Peyer's patch (tissue), 4 donors: ENCODE measurements around the gene RASL12. TPM values are rescaled to one million over a fixed set of nuclear protein-coding genes. Genes with fewer than 3 reads are reported as not detected.

Experiments used
- DNase-seq, 3 donors: peaks; one replicate each; pipeline ENCODE4 v3.0.0-alpha.2; 2017 to 2019
- H3K27ac ChIP-seq, 4 donors: fragments of 200-600 bp; sonication (generic); one replicate each; pipeline ENCODE4 v1.5.1; 2016 to 2019
- H3K27me3 ChIP-seq, 2 donors: fragments of 200-600 bp; sonication (generic); one replicate each; pipeline ENCODE4 v1.5.1; 2019
- H3K36me3 ChIP-seq, 3 donors: fragments of 200-600 bp; sonication (generic); one replicate each; pipeline ENCODE4 v1.5.1; 2016 to 2019
- H3K4me1 ChIP-seq, 4 donors: fragments of 200-600 bp; sonication (generic); one replicate each; pipeline ENCODE4 v1.5.1; 2016 to 2019
- H3K4me3 ChIP-seq, 4 donors: fragments of 200-600 bp; sonication (generic); 1 replicate in 3 of 4; 2 replicates in 1 of 4; pipeline ENCODE4 v1.5.1; 2016 to 2019; ENCODE audit warnings: mild to moderate bottlenecking in 1 of 4
- H3K9me3 ChIP-seq, 4 donors: fragments of 200-600 bp; sonication (generic); one replicate each; pipeline ENCODE4 v1.5.1; 2016 to 2019; ENCODE audit warnings: mild to moderate bottlenecking in 1 of 4
- POLR2A ChIP-seq, 2 donors: fragments of 450-650 bp; IDR thresholded peaks; one replicate each; pipeline ENCODE4 v1.5.1; 2017; ENCODE audit warnings: antibody characterized with exemption in 2 of 2, mild to moderate bottlenecking in 2 of 2, moderate library complexity in 2 of 2
- total RNA-seq, 4 donors: library from RNA; depleted of rRNA; stranded (reverse); fragments of >200 nt; gene quantifications; one replicate each; pipeline ENCODE4 v1.1.0, GENCODE V29; 2016
- TF ChIP-seq, protein P1 (sequence below), 6 experiments: fragments of 450-650 bp in 4 of 6; fragments of 200-600 bp in 2 of 6; sonication (generic) in 1 of 6; IDR thresholded peaks; one replicate each; pipeline ENCODE4 v1.5.1; 2017 to 2019; ENCODE audit warnings: antibody characterized with exemption in 6 of 6, mild to moderate bottlenecking in 3 of 6, moderate library complexity in 1 of 6

The RASL12 gene
- total RNA-seq, 4 donors from 2014 or later = 5.1 to 23.1 (median 8.5) TPM

DNA sequence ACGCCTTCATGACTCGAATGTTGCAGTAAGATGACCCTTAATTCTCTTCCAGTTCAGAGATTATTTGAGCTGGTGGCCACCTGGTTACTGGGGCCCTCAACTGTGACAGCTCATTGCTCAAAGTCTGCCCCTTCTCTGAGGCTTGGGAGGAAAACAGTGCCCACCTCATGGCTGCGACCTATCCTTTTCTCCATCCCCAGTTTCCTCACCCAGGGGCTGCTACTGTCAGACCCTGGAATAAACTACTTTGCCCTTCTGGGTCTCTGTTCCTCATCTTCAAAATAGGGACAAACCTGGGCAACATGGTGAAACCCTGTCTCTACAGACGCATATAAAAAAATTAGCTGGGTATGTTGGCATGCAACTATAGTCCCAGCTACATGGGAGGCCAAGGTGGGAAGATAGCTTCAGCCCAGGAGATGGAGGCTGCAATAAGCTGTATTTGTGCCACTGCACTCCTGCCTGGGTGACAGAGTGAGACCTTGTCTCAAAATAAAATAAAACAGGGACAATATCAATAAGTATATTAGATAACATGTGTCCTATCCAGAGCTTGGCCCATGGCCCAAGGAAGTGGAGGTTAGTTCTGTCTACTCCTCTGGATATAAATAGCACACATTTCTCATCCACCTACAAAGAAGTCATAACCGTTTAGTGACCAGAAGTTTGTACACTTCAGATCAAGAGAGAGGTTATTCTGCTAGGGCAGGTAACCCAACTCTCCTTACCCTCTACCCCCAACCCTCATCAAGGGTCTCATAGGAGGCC lies 2.2 kb upstream of the RASL12 start:
- no peaks in the 10 kb centered on the region for H3K36me3 ChIP-seq
- no peak for TF ChIP-seq POLR2A (IDR thresholded peaks at IDR 0.05)
- H3K9me3 ChIP-seq = no peaks in the 10 kb centered on the region
- DNase-seq = no peak
- H3K4me3 ChIP-seq = no peak overlapping the region
- H3K4me1 ChIP-seq = peaks cover 0 to 32% (median 0%) of the 10 kb centered on the region in 4 donors
- H3K27me3 ChIP-seq = peaks cover 0 to 9% of the 10 kb centered on the region in 2 donors
- peak overlapping the region in 3 of 4 donors; percentile 4 to 61 (median 59) for H3K27ac ChIP-seq

DNA sequence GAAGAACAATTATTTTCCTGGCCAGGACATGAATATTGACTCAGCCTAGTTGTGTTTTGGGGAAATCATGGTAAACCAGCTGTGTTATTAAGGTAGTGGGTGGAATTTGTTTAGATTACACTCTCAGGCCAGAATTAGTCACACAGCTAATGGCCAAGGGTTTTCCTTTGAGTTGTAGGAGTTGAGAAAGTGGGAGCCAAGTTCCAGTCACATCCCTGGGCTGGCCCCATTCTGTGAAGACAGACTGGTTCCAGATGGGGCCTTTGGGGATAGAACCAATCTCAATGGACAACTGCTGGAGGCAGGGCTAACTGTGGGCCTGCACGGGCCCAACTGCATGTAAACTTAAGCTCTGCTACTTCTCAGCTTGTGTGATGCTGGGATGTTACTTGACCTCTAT lies 1.4 kb upstream of the RASL12 start:
- peaks cover 0 to 32% (median 0%) of the 10 kb centered on the region in 4 donors for H3K4me1 ChIP-seq
- no peak overlapping the region for H3K4me3 ChIP-seq
- H3K36me3 ChIP-seq = no peaks in the 10 kb centered on the region
- TF ChIP-seq, protein P1, sequence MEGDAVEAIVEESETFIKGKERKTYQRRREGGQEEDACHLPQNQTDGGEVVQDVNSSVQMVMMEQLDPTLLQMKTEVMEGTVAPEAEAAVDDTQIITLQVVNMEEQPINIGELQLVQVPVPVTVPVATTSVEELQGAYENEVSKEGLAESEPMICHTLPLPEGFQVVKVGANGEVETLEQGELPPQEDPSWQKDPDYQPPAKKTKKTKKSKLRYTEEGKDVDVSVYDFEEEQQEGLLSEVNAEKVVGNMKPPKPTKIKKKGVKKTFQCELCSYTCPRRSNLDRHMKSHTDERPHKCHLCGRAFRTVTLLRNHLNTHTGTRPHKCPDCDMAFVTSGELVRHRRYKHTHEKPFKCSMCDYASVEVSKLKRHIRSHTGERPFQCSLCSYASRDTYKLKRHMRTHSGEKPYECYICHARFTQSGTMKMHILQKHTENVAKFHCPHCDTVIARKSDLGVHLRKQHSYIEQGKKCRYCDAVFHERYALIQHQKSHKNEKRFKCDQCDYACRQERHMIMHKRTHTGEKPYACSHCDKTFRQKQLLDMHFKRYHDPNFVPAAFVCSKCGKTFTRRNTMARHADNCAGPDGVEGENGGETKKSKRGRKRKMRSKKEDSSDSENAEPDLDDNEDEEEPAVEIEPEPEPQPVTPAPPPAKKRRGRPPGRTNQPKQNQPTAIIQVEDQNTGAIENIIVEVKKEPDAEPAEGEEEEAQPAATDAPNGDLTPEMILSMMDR (IDR thresholded peaks at IDR 0.05) = no peak
- no peak for TF ChIP-seq POLR2A (IDR thresholded peaks at IDR 0.05)
- peaks cover 0 to 9% of the 10 kb centered on the region in 2 donors for H3K27me3 ChIP-seq
- H3K9me3 ChIP-seq = no peaks in the 10 kb centered on the region
- peak overlapping the region in 2 of 4 donors; percentile 74 to 80 for H3K27ac ChIP-seq
- peak in 1 of 3 donors; percentile 70 for DNase-seq

DNA sequence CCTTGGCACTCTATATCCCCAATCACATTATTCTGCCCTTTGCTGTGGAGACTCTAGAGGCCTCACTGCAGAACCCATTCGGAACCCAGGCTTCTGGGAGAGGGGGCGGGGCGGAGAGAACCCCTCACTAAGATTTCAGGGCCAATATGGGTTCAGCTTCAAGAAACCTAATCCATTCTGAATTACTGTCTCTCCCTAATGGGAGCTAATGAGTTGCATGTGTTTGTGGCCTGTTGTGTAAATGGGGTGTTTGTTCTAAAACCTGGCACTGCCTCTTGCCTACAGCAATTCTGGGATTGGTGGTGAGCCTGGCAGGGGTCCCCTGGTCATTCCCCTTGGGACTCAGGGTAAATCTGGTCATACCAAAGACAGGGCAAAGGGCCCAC lies 605 bp upstream of the RASL12 start:
- Histone ChIP-seq H3K27ac (peak overlapping the region; percentile 62 to 80 (median 74)), H3K4me3 (peak overlapping the region in 2 of 4 donors; percentile 29 to 46)

DNA sequence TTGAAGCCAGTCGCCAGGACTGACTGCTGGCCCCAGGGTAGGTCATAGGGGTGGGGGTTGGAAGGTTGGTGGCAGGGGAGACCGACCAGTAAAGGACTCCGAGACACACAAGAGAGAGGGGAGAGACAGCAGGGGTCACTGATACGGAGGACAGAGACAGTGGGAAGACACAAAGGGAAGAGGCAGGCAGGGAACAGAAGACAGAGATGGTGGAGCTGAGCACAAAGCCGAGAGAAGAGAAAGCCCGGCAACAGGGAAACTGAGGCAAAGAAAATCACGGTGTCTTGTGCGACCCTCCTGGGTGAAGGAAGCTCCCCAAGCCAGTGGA lies 510 bp downstream of the RASL12 start:
- Histone ChIP-seq H3K4me3 (peak overlapping the region; percentile 29 to 67 (median 42)), H3K4me1 (peaks cover 0 to 31% (median 0%) of the 10 kb centered on the region in 4 donors), H3K36me3 (no peaks in the 10 kb centered on the region), H3K27ac (peak overlapping the region; percentile 62 to 80 (median 74)), H3K9me3 (no peaks in the 10 kb centered on the region), H3K27me3 (peaks cover 0 to 9% of the 10 kb centered on the region in 2 donors)
- no peak for DNase-seq
- no peak for TF ChIP-seq POLR2A (IDR thresholded peaks at IDR 0.05)
- TF ChIP-seq, protein P1 (IDR thresholded peaks at IDR 0.05) = no peak

More for the DNA sequence above, 605 bp upstream of the RASL12 start:
- H3K4me1 ChIP-seq = peaks cover 0 to 32% (median 0%) of the 10 kb centered on the region in 4 donors
- H3K27me3 ChIP-seq = peaks cover 0 to 9% of the 10 kb centered on the region in 2 donors
- no peaks in the 10 kb centered on the region for H3K9me3 ChIP-seq
- DNase-seq = no peak
- TF ChIP-seq POLR2A (IDR thresholded peaks at IDR 0.05) = no peak
- TF ChIP-seq, protein P1 (IDR thresholded peaks at IDR 0.05) = no peak
- H3K36me3 ChIP-seq = no peaks in the 10 kb centered on the region

DNA sequence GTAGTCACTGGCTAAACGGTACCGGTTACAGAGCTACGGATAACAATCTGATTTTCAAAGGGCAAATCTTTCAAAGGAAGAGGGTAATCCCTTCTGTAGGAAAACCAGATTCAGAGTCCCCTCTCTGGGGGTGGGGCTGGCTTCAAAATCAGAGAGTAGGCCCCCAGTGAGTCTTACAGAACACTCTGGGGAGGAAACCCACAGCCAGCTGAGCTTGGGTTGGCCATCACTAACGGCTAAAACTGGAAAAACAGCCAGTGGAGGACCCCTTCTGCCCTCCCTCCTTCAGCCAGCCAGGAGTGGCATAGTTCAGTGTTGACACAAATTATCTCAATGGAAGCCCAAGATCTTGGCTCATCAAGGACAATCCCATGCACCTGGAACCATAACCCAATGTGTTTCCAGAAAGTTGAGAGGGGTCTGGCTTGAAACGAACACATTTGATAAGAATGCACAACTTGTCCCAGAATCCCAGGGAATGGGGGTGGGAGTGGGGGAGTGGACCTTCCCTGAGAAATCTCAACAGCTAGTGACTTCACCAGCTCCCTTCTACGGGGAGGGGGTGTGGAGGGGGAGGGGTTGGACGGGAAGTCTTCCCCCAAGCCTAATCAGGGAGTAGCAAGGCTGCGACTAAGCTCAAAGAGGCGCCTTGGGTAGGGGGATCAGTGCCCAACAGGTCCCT lies 1.0 kb downstream of the RASL12 start:
- TF ChIP-seq, protein P1 (IDR thresholded peaks at IDR 0.05) = no peak
- no peak for TF ChIP-seq POLR2A (IDR thresholded peaks at IDR 0.05)
- no peaks in the 10 kb centered on the region for H3K9me3 ChIP-seq
- peak overlapping the region; percentile 29 to 67 (median 42) for H3K4me3 ChIP-seq
- peaks cover 0 to 26% (median 0%) of the 10 kb centered on the region in 4 donors for H3K4me1 ChIP-seq
- peaks cover 0 to 9% of the 10 kb centered on the region in 2 donors for H3K27me3 ChIP-seq
- no peaks in the 10 kb centered on the region for H3K36me3 ChIP-seq
- H3K27ac ChIP-seq = peak overlapping the region; percentile 62 to 80 (median 74)
- no peak for DNase-seq
